DMS 273 treated with DMSO at 0.1 percent for 48 hours (cell line): ENCODE measurements around the gene ANK2.
"Not testable (repeated sequence)": the region's sequence is repeated elsewhere in the genome, so short reads cannot be mapped to it uniquely, and the experiment has no call there.

ENCODE experiments used
- DNase-seq: peaks from one replicate; lab custom pipeline; 2025; lab: John Stamatoyannopoulos, UW

The ANK2 gene

GRCh38 chr4:113209652-113210320, 160.3 kb downstream of the ANK2 start:
- DNase-seq = no peak

DNA sequence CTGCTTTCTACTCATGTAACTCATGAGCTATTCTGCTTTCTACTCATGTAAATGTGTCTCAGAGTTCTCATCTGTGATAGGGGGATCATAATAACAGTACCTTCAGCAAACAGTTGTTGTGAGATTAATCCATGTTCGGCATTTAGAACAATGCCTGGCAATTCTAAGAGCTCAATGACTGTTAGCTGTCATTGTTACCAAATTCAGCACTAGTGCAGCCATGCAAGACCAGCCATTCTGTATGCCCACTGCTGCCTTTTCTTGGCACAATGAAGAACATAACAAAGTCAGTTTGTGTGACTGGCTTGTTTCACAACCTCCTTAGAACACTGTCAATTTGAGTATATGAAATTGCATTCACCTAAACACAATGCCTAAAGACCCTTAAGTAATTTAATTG, 163.2 kb downstream of the ANK2 start:
- DNase-seq = no peak

DNA sequence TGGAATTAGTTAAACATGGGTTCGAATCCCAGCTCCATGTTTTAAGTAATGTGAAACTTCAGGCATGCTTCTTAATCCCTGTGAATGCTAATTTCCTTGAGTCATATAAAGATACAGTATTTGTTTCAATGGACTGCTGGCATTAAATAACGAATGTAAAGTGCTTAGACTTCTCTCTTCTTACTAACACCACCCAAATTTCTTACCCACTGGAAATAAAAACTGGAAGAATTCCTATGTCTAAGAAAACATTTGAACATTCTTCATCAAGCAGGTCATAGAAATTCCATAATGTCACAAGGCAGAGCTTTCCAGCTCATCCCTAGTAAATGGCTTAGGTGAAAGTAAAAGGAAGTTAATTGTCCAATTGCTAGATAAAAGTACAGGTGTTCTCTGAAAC, 172.5 kb downstream of the ANK2 start:
- DNase-seq = no peak

GRCh38 chr4:113222471-113222870, 173.0 kb downstream of the ANK2 start:
- no peak for DNase-seq

DNA sequence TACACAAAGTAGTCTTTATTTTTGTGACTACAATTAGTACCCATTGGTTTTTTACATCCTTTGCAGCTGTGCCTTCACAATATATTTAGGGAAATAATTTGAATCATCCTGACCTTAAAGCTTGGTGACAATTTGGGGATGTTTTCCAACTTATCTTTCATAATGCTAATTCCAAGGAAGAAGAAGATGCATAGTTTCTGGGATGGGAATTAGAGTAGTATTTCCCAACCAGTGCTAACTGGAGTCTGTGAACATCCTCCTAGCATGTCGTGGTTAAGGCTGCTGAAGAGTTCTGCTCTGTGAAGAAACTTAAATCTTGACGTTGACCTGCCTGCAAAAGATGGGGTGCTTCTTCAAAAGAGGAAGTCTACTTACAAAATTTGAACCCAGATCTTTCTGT, 173.5 kb downstream of the ANK2 start:
- DNase-seq = no peak

GRCh38 chr4:113232194-113232593, 182.7 kb downstream of the ANK2 start:
- no peak for DNase-seq

- DNase-seq = no peak
These were observed 187.5 kb downstream of the ANK2 start for GRCh38 chr4:113236916-113237315.

GRCh38 chr4:113243312-113243711, 193.9 kb downstream of the ANK2 start:
- DNase-seq = no peak

DNA sequence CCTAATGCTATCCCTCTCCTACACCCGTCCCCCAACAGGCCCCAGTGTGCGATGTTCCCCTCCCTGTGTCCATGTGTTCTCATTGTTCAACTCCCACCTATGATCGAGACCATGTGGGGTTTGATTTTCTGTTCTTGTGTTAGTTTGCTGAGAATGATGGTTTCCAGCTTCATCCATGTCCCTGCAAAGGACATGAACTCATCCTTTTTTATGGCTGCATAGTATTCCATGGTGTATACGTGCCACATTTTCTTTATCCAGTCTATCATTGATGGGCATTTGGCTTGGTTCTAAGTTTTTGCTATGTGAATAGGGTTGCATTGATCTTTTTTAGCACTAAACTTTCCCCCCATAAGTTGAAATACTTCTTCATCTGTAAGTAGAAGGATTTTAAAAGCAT, 195.3 kb downstream of the ANK2 start:
- not testable (repeated sequence) for DNase-seq

DNA sequence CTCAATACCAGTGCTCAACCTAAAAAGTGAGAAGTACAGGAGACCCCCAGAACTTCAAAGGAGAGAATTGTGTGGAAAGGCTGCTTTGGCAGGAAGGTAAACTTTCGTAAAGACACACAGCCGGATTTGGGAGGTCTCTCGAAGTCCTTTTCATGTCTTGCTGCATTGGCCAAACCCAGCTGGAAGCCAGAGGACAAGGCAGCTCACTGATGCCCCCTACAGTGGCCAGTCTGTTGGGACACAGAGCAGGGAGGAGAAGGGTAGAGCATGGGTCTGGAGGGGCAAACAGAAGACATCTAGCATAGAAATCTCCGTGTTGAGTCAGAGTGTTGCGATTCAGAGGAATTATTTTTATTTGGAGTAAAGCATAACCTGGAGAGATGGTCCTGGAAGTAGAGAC, 198.9 kb downstream of the ANK2 start:
- no peak for DNase-seq

DNA sequence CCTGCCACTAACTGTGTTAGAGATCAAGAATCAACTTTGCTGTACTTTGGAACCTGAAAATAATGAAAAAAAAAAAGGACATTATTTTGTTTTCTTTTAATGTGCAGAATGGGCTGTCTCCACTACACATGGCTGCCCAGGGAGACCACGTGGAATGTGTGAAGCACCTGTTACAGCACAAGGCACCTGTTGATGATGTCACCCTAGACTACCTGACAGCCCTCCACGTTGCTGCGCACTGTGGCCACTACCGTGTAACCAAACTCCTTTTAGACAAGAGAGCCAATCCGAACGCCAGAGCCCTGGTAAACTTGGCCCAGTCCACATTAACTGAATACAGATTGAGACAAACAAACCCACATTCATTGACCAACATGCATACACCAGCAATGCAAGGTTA, 206.2 kb downstream of the ANK2 start:
- no peak for DNase-seq

GRCh38 chr4:113256946-113257345, 207.5 kb downstream of the ANK2 start:
- DNase-seq = no peak

- DNase-seq = no peak
These were observed 211.2 kb downstream of the ANK2 start for GRCh38 chr4:113260688-113261087.

DNA sequence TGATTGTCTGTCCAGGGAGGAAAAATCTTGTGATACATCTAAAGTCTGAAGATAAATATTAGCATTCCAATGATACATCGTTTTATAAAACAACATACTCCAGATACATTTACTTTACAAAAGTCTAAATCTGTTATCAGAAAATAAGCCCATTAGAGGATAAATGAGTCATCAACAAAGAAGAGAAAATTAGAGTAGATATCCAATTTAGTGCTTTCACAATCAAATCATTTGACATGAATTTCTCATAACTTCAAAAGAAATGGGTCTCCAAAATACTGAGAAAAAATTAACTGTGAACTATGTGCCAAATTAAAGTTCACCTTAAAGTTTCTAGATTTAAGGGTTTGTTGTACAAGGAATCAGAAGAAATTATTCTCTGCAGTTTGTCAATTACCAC, 213.8 kb downstream of the ANK2 start:
- DNase-seq = no peak

DNA sequence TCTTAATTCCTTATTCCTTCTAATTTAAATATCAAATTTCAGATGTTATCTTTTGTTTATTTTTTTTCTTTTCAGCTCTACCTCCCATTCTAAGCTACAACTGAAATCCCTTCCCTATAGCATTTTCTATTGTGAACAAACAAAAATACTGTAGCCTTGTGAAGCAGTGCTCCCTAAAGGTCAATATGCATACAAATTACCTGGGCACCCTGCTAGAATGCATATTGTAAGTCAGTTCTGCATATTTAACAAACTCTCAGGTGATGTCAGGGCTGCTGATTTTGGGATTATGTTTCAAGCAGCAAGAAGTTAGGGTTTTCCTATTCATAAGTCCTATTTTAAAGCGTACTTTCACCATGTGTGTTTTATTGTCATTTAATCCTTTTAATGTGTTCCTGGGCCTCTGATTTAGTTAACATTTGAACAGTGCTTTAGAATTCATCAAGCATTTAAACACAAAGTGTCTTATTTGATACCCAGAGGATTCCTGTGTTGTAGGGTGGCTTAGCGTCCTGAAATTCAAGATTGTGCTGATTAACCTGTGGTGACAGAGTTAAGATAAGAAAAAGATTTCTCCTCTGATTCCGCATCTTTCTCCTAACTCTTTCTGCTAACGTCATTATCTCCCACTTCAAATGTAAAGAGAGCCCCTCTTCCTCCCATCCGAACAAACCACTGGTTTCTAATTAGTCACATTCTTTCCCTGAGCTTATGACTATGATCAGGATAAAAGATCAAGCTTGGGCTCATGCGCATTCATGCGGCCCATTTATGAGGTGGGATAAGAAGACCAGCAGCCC, 221.3 kb downstream of the ANK2 start:
- DNase-seq = no peak

DNA sequence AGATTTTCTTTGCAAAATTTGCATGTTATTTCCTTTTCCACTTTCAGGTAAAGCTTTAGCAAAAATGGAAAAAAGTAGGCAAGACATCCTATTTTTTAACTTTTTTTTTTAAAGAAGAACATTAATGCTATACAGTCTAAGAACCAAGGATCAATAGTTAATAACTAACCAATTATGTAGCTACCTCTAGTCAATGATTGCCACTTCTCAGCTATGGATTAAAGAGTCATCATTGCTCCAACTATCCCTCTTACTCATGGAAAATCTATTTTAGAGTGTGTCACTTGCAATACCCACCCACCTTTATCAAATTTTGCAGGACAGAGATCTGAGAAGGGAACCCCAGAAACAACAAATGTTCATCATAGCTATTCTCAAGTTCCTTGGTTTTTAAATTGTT, 223.1 kb downstream of the ANK2 start:
- no peak for DNase-seq

- no peak for DNase-seq
These were observed 224.3 kb downstream of the ANK2 start for GRCh38 chr4:113273721-113274220.

GRCh38 chr4:113276464-113277170, 227.2 kb downstream of the ANK2 start:
- no peak for DNase-seq

- DNase-seq = peak; percentile 1
These were observed 229.0 kb downstream of the ANK2 start for GRCh38 chr4:113278324-113278934.

DNA sequence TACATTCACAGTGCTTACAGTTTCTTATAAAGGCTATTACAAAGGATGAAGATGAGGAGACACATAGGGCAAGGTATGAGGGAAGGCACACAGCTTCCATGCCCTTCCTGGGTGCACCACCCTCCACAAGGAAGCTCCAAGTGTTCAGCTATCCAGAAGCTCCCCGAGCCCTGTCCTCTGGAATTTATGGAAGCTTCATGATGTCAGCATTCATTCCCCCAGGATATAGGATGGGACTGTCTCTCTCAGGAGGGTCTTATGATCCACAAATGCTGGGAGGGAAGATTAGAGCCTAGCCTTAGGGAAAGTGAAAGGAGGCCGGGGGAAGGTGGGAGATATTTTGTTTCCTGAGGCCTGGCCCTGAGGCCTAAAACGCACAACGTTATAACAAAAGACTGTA, 236.0 kb downstream of the ANK2 start:
- DNase-seq = no peak

- DNase-seq = no peak
These were observed 238.8 kb downstream of the ANK2 start for GRCh38 chr4:113288257-113288656.

- no peak for DNase-seq
These were observed 239.2 kb downstream of the ANK2 start for GRCh38 chr4:113288696-113289095.
